Thyroid gland (tissue), 4 donors: ENCODE measurements around the gene WEE1. TPM values are rescaled to one million over a fixed set of nuclear protein-coding genes. Genes with fewer than 3 reads are reported as not detected.

Experiments
- DNase-seq, 2 donors: peaks; one replicate each; pipeline ENCODE4 v3.0.0-alpha.2; 2019
- H3K27ac ChIP-seq, 3 donors: fragments of 200-600 bp; sonication (generic); 1 replicate in 2 of 3; 2 replicates in 1 of 3; pipeline ENCODE4 v1.5.1; 2016 to 2019; ENCODE audit warnings: mild to moderate bottlenecking in 1 of 3, moderate library complexity in 1 of 3
- H3K27me3 ChIP-seq: fragments of 200-600 bp; sonication (generic); one replicate; pipeline ENCODE4 v1.5.1; 2019
- H3K36me3 ChIP-seq, 2 donors: fragments of 200-600 bp; sonication (generic); one replicate each; pipeline ENCODE4 v1.5.1; 2016 to 2019
- H3K4me1 ChIP-seq, 2 donors: fragments of 200-600 bp; sonication (generic); one replicate each; pipeline ENCODE4 v1.5.1; 2017 to 2019
- H3K4me3 ChIP-seq, 3 donors: fragments of 200-600 bp; sonication (generic); replicated peaks in 1 of 3; 1 replicate in 2 of 3; 2 replicates in 1 of 3; pipeline ENCODE4 v1.5.1; 2016; ENCODE audit warnings: mild to moderate bottlenecking in 1 of 3
- H3K9me3 ChIP-seq: fragments of 200-600 bp; sonication (generic); one replicate; pipeline ENCODE4 v1.5.1; 2017
- POLR2A ChIP-seq, 2 donors: fragments of 450-650 bp; IDR thresholded peaks; one replicate each; pipeline ENCODE4 v1.6.1; 2017; ENCODE audit warnings: antibody characterized with exemption in 2 of 2, mild to moderate bottlenecking in 2 of 2, moderate library complexity in 1 of 2
- WGBS, 2 donors: methylation state at CpG; one replicate each; pipeline ENCODE4 v1.1.5; 2017; 5-methylcytosine and 5-hydroxymethylcytosine counted together
- intact Hi-C: fragments of 100-400 bp; cut with DNase I; formaldehyde crosslinking; loops from one replicate; pipeline ENCODE4 v1.15.1; 2023
- total RNA-seq, 4 donors: library from RNA; depleted of rRNA; stranded (reverse); fragments of >200 nt; gene quantifications; one replicate each; pipeline ENCODE4 v1.2.3, GENCODE V29; 2016
- TF ChIP-seq, protein P1 (sequence below), 6 experiments: fragments of 200-600 bp in 3 of 6; fragments of 450-650 bp in 3 of 6; sonication (generic) in 3 of 6; IDR thresholded peaks; one replicate each; pipeline ENCODE4 v1.5.1; 2016 to 2019; ENCODE audit warnings: antibody characterized with exemption in 6 of 6, mild to moderate bottlenecking in 2 of 6, inconsistent platforms in 1 of 6, moderate library complexity in 1 of 6

The WEE1 gene
- total RNA-seq, 4 donors from 2014 or later: 29.6 to 35.6 (median 32.5) TPM

- WGBS, 2 donors: 79 to 82% methylated on average over 3 of the region's 3 CpGs
- Histone ChIP-seq H3K36me3 (no peaks in the 10 kb centered on the region), H3K27ac (peak overlapping the region; percentile 96 to 99 (median 97)), H3K4me3 (no peak overlapping the region), H3K9me3 (no peaks in the 10 kb centered on the region), H3K27me3 (no peaks in the 10 kb centered on the region), H3K4me1 (peaks cover 57 to 60% of the 10 kb centered on the region in 2 donors)
- DNase-seq: no peak
- intact Hi-C loops: no loop called here
- TF ChIP-seq, protein P1, sequence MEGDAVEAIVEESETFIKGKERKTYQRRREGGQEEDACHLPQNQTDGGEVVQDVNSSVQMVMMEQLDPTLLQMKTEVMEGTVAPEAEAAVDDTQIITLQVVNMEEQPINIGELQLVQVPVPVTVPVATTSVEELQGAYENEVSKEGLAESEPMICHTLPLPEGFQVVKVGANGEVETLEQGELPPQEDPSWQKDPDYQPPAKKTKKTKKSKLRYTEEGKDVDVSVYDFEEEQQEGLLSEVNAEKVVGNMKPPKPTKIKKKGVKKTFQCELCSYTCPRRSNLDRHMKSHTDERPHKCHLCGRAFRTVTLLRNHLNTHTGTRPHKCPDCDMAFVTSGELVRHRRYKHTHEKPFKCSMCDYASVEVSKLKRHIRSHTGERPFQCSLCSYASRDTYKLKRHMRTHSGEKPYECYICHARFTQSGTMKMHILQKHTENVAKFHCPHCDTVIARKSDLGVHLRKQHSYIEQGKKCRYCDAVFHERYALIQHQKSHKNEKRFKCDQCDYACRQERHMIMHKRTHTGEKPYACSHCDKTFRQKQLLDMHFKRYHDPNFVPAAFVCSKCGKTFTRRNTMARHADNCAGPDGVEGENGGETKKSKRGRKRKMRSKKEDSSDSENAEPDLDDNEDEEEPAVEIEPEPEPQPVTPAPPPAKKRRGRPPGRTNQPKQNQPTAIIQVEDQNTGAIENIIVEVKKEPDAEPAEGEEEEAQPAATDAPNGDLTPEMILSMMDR (IDR thresholded peaks at IDR 0.05): no peak
- no peak for TF ChIP-seq POLR2A (IDR thresholded peaks at IDR 0.05)
Observed at GRCh38 chr11:9566561-9567063, 6.9 kb upstream of the WEE1 start.

GRCh38 chr11:9567401-9567800 lies 6.1 kb upstream of the WEE1 start:
- no peaks in the 10 kb centered on the region for H3K9me3 ChIP-seq
- no peak for DNase-seq
- TF ChIP-seq, protein P1 (IDR thresholded peaks at IDR 0.05): no peak
- TF ChIP-seq POLR2A (IDR thresholded peaks at IDR 0.05): no peak
- no peaks in the 10 kb centered on the region for H3K36me3 ChIP-seq
- intact Hi-C loops: no loop called here
- WGBS, 2 donors: 96 to 97% methylated on average over 5 of the region's 5 CpGs
- no peaks in the 10 kb centered on the region for H3K27me3 ChIP-seq
- H3K27ac ChIP-seq: peak overlapping the region; percentile 96 to 99 (median 97)
- peaks cover 61 to 67% of the 10 kb centered on the region in 2 donors for H3K4me1 ChIP-seq
- H3K4me3 ChIP-seq: no peak overlapping the region

- Histone ChIP-seq H3K36me3 (no peaks in the 10 kb centered on the region), H3K9me3 (no peaks in the 10 kb centered on the region), H3K27me3 (no peaks in the 10 kb centered on the region), H3K4me1 (peaks cover 59 to 64% of the 10 kb centered on the region in 2 donors), H3K27ac (peak overlapping the region; percentile 96 to 99 (median 97)), H3K4me3 (no peak overlapping the region)
- WGBS, 2 donors: 41 to 53% methylated on average over 8 of the region's 8 CpGs
- no peak for DNase-seq
- intact Hi-C loops: no loop called here
- TF ChIP-seq POLR2A (IDR thresholded peaks at IDR 0.05): no peak
- TF ChIP-seq, protein P1 (IDR thresholded peaks at IDR 0.05): no peak
Observed at GRCh38 chr11:9568161-9568853, 5.2 kb upstream of the WEE1 start.

GRCh38 chr11:9568854-9569587 lies 4.4 kb upstream of the WEE1 start:
- WGBS, 2 donors: 8 to 12% methylated on average over 7 of the region's 7 CpGs
- Histone ChIP-seq H3K27ac (peak overlapping the region; percentile 96 to 99 (median 97)), H3K4me1 (peaks cover 54 to 57% of the 10 kb centered on the region in 2 donors), H3K36me3 (no peaks in the 10 kb centered on the region), H3K4me3 (no peak overlapping the region), H3K9me3 (no peaks in the 10 kb centered on the region), H3K27me3 (no peaks in the 10 kb centered on the region)
- intact Hi-C loops: no loop called here
- peak in 1 of 2 donors; percentile 55 for TF ChIP-seq POLR2A (IDR thresholded peaks at IDR 0.05)
- TF ChIP-seq, protein P1 (IDR thresholded peaks at IDR 0.05): no peak
- DNase-seq: peak; percentile 77 to 80
